Measurements from ENCODE around the gene ADAP1. TPM values are rescaled to one million over a fixed set of nuclear protein-coding genes. Genes with fewer than 3 reads are reported as not detected.

ADAP1 gene
- polyA plus RNA-seq, 1 experiment: 0.87 TPM

- TF ChIP-seq, protein P1, sequence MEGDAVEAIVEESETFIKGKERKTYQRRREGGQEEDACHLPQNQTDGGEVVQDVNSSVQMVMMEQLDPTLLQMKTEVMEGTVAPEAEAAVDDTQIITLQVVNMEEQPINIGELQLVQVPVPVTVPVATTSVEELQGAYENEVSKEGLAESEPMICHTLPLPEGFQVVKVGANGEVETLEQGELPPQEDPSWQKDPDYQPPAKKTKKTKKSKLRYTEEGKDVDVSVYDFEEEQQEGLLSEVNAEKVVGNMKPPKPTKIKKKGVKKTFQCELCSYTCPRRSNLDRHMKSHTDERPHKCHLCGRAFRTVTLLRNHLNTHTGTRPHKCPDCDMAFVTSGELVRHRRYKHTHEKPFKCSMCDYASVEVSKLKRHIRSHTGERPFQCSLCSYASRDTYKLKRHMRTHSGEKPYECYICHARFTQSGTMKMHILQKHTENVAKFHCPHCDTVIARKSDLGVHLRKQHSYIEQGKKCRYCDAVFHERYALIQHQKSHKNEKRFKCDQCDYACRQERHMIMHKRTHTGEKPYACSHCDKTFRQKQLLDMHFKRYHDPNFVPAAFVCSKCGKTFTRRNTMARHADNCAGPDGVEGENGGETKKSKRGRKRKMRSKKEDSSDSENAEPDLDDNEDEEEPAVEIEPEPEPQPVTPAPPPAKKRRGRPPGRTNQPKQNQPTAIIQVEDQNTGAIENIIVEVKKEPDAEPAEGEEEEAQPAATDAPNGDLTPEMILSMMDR (IDR thresholded peaks at IDR 0.05; ENCODE audit: low read depth, low read length): no peak
- Histone ChIP-seq H3K4me3 (ENCODE audit: low read depth, low read length) (no peak overlapping the region), H3K27ac (ENCODE audit: low read depth, low read length) (no peak overlapping the region), H3K27me3 (ENCODE audit: control insufficient read depth, insufficient read depth, low read length) (no peaks in the 10 kb centered on the region), H3K9me3 (ENCODE audit: control insufficient read depth, insufficient read depth, low read length) (peaks cover 3% of the 10 kb centered on the region; the same call in 1 of the 2 replicates)
- POLR2A ChIA-PET: no interaction called here
- CTCF ChIA-PET: no interaction called here
- DNase-seq (ENCODE audit: low read depth, low spot score): no peak
Measured at GRCh38 chr7:886626-887487, 67.6 kb downstream of the ADAP1 start.

GRCh38 chr7:885893-886625 is 68.4 kb downstream of the ADAP1 start:
- no peaks in the 10 kb centered on the region for H3K27me3 ChIP-seq (ENCODE audit: control insufficient read depth, insufficient read depth, low read length)
- no peak overlapping the region for H3K27ac ChIP-seq (ENCODE audit: low read depth, low read length)
- TF ChIP-seq, protein P1 (IDR thresholded peaks at IDR 0.05; ENCODE audit: low read depth, low read length): no peak
- H3K4me3 ChIP-seq (ENCODE audit: low read depth, low read length): no peak overlapping the region
- POLR2A ChIA-PET: no interaction called here
- no peaks in the 10 kb centered on the region; the same call in 1 of the 2 replicates for H3K9me3 ChIP-seq (ENCODE audit: control insufficient read depth, insufficient read depth, low read length)
- CTCF ChIA-PET: no interaction called here
- no peak for DNase-seq (ENCODE audit: low read depth, low spot score)

GRCh38 chr7:885261-885892 is 69.1 kb downstream of the ADAP1 start:
- Histone ChIP-seq H3K4me3 (ENCODE audit: low read depth, low read length) (no peak overlapping the region), H3K27me3 (ENCODE audit: control insufficient read depth, insufficient read depth, low read length) (no peaks in the 10 kb centered on the region), H3K27ac (ENCODE audit: low read depth, low read length) (no peak overlapping the region), H3K9me3 (ENCODE audit: control insufficient read depth, insufficient read depth, low read length) (no peaks in the 10 kb centered on the region; the same call in 1 of the 2 replicates)
- TF ChIP-seq, protein P1 (IDR thresholded peaks at IDR 0.05; ENCODE audit: low read depth, low read length): no peak
- CTCF ChIA-PET: no interaction called here
- no peak for DNase-seq (ENCODE audit: low read depth, low spot score)
- POLR2A ChIA-PET: no interaction called here

GRCh38 chr7:884191-885003 is 70.1 kb downstream of the ADAP1 start:
- Histone ChIP-seq H3K27me3 (ENCODE audit: control insufficient read depth, insufficient read depth, low read length) (no peaks in the 10 kb centered on the region), H3K27ac (ENCODE audit: low read depth, low read length) (no peak overlapping the region), H3K4me3 (ENCODE audit: low read depth, low read length) (no peak overlapping the region), H3K9me3 (ENCODE audit: control insufficient read depth, insufficient read depth, low read length) (no peaks in the 10 kb centered on the region; the same call in 1 of the 2 replicates)
- ChIA-PET POLR2A (no interaction called here), CTCF (no interaction called here)
- TF ChIP-seq, protein P1 (IDR thresholded peaks at IDR 0.05; ENCODE audit: low read depth, low read length): no peak
- DNase-seq (ENCODE audit: low read depth, low spot score): no peak

All from AG04450 (cell line).